Kidney (tissue), 14 donors: ENCODE results near the gene C2CD4B. TPM values are rescaled to one million over a fixed set of nuclear protein-coding genes. Genes with fewer than 3 reads are reported as not detected.

Source experiments
- DNase-seq, 5 donors: peaks; one replicate each; pipeline ENCODE4 v3.0.0-alpha.2; 2013 to 2020
- FAIRE-seq: peaks from 2 replicates; lab custom pipeline; 2012; peaks lifted over from hg19 to GRCh38; lab: Jason Lieb, UNC
- H3K27ac ChIP-seq, 2 donors: one replicate each; pipeline ENCODE4 v1.7.0; 2013; ENCODE audit warnings: low read depth in 2 of 2, low read length in 2 of 2, inconsistent platforms in 1 of 2
- H3K27me3 ChIP-seq: one replicate; pipeline ENCODE4 v1.7.1; 2013; ENCODE audit warnings: low read length, inconsistent platforms; ENCODE audit not compliant: control insufficient read depth, insufficient read depth
- H3K36me3 ChIP-seq, 3 donors: one replicate each; pipeline versions ENCODE4 v1.7.0 to v1.7.1; 2013; ENCODE audit warnings: low read length in 3 of 3, control low read depth in 1 of 3, inconsistent platforms in 1 of 3; ENCODE audit not compliant: insufficient read depth in 3 of 3, control insufficient read depth in 2 of 3
- H3K4me1 ChIP-seq, 3 donors: one replicate each; pipeline versions ENCODE4 v1.7.0 to v1.7.1; 2013; ENCODE audit warnings: low read length in 3 of 3, inconsistent platforms in 1 of 3, low read depth in 1 of 3; ENCODE audit not compliant: control insufficient read depth in 2 of 3, insufficient read depth in 2 of 3
- H3K4me3 ChIP-seq, 3 donors: one replicate each; pipeline versions ENCODE4 v1.7.0 to v1.8.1; 2013; ENCODE audit warnings: low read length in 3 of 3, control low read depth in 1 of 3, inconsistent platforms in 1 of 3
- H3K9ac ChIP-seq, 3 donors: one replicate each; pipeline versions ENCODE4 v1.7.0 to v1.7.1; 2013; ENCODE audit warnings: low read length in 3 of 3, control low read depth in 1 of 3, inconsistent platforms in 1 of 3
- H3K9me3 ChIP-seq, 3 donors: one replicate each; pipeline versions ENCODE4 v1.7.0 to v1.7.1; 2013; ENCODE audit warnings: low read length in 3 of 3, control low read depth in 1 of 3, inconsistent platforms in 1 of 3; ENCODE audit not compliant: control insufficient read depth in 2 of 3, insufficient read depth in 1 of 3
- intact Hi-C: fragments of 100-400 bp; cut with DNase I; formaldehyde crosslinking; loops from one replicate; pipeline ENCODE4 v1.11.1; 2022
- polyA plus RNA-seq: library from polyadenylated mRNA; stranded (reverse); fragments of 350-450 nt; fragmentation: Illumina TruSeq; extraction: RNeasy Lipid Tissue Mini Kit (QIAGEN cat#74804); gene quantifications from one replicate; pipeline ENCODE4 v1.2.3, GENCODE V29; 2014; ENCODE audit warnings: low read depth, low replicate concordance; ENCODE audit not compliant: insufficient read depth
- total RNA-seq: library from RNA; stranded (reverse); fragmentation: NEBNext Ultra II Directional; extraction: Animal tissue kit (Norgen Biotek cat#: 25700); gene quantifications from one replicate; pipeline ENCODE4 v1.2.1, GENCODE V29; 2021
- TF ChIP-seq, protein P1 (sequence below): IDR thresholded peaks from 3 replicates; pipeline ENCODE4 v1.5.1; 2012; ENCODE audit warnings: mild to moderate bottlenecking, moderate library complexity, borderline replicate concordance; ENCODE audit not compliant: insufficient read depth; ENCODE audit errors: extremely low read depth
- donor health status: control.
- donor health status: control.
- donor health status: control.
- donor health status: control.
- donor health status: control.
- donor health status: DM: yes; HTN: yes; CAD: no.
- donor health status: Normal renal cell carcinoma (clear cell type).

C2CD4B gene
- total and polyA plus RNA-seq, 2 donors from 2014 or later, result 0.26 to 4.2 TPM

DNA sequence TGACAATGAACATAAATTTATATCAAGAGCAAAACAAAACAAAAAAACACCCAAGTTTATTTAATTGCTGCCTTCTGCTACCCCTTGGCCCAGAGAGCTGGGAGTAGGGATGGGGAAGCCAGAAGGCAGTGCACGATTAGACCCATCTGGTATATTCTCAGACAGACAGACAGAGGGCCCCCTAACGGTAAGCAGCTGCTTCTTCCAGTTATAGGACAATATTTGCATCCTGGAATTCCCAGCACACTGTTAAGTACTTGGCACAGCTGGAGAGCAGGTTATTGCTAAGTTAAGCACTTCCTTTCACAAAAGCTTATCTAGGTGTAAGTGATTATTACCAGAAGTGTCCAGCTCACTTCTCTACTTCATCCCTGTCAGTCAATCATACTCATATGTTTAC is 39.3 kb downstream of the C2CD4B start:
- no peak overlapping the region for H3K9ac ChIP-seq
- FAIRE-seq (no peak), DNase-seq (peak in 2 of 5 donors; percentile 52 to 75)
- no peaks in the 10 kb centered on the region for H3K36me3 ChIP-seq
- TF ChIP-seq, protein P1, sequence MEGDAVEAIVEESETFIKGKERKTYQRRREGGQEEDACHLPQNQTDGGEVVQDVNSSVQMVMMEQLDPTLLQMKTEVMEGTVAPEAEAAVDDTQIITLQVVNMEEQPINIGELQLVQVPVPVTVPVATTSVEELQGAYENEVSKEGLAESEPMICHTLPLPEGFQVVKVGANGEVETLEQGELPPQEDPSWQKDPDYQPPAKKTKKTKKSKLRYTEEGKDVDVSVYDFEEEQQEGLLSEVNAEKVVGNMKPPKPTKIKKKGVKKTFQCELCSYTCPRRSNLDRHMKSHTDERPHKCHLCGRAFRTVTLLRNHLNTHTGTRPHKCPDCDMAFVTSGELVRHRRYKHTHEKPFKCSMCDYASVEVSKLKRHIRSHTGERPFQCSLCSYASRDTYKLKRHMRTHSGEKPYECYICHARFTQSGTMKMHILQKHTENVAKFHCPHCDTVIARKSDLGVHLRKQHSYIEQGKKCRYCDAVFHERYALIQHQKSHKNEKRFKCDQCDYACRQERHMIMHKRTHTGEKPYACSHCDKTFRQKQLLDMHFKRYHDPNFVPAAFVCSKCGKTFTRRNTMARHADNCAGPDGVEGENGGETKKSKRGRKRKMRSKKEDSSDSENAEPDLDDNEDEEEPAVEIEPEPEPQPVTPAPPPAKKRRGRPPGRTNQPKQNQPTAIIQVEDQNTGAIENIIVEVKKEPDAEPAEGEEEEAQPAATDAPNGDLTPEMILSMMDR, result peak; percentile 55
- peaks cover 0 to 4% (median 0%) of the 10 kb centered on the region in 3 donors for H3K4me1 ChIP-seq
- no peaks in the 10 kb centered on the region for H3K27me3 ChIP-seq
- no peak overlapping the region for H3K4me3 ChIP-seq
- H3K27ac ChIP-seq, result no peak overlapping the region
- intact Hi-C loops, result no loop called here
- no peaks in the 10 kb centered on the region for H3K9me3 ChIP-seq

DNA sequence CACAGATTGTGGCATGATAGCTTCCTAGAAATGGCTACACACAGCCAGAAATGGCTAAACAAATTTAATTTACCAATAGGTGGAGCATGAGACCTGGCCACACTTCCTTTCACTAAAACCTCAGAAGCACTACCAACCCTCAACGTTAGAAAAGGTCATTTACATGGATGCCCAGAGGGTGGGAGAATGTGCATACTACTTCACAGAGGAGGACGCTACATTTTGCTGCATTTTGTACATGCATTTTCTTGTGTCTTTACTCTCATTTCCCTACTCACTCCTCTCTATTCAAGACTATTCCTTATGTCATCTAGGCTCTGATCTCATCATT is 40.1 kb downstream of the C2CD4B start:
- DNase-seq, result no peak

DNA sequence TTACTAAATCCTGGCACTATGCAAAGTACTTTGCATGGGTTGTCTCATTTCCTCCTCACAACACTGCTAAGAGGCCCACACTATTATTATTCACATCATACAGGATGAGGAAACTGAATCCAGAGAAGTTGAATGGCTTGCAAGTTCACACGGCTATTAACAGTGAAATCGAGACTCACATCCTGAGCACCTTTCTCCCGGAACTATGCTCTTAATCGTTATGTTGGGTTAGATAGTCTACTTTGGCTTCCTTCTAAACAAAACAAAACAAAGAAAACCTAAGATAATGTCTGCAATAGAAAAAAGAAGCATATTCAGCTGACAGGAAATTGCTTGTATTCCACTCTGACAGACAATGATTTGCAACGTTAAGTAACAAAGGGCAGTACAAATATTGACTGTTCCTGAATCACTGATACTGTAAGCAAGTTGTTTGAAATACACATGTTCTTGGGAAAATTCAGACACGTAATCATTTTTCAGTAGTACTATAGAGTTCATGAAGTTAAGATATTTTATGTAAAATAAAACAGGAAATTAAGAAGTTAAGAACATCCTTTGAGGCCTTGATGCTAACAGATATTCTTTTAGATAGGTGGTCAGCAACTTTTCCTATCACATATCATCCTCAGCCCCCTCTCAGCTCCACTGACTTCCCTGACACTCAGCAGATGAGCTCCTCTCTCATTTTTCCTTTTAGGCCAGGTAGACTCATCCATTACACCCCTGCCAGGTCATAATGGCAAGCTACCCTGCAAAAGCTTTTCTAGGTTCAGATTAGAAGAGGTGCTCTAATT is 40.7 kb downstream of the C2CD4B start:
- TF ChIP-seq, protein P1, result no peak
- H3K36me3 ChIP-seq, result no peaks in the 10 kb centered on the region
- H3K4me3 ChIP-seq, result no peak overlapping the region
- no peaks in the 10 kb centered on the region for H3K9me3 ChIP-seq
- H3K27ac ChIP-seq, result no peak overlapping the region
- no peaks in the 10 kb centered on the region for H3K27me3 ChIP-seq
- FAIRE-seq (no peak), DNase-seq (peak in 2 of 5 donors; percentile 46 to 54)
- intact Hi-C loops, result no loop called here
- H3K4me1 ChIP-seq, result peaks cover 0 to 4% (median 3%) of the 10 kb centered on the region in 3 donors
- no peak overlapping the region for H3K9ac ChIP-seq

More for the DNA sequence above, 40.1 kb downstream of the C2CD4B start:
- TF ChIP-seq, protein P1, result no peak
- intact Hi-C loops, result no loop called here
- Histone ChIP-seq H3K9me3 (no peaks in the 10 kb centered on the region), H3K9ac (no peak overlapping the region), H3K27me3 (no peaks in the 10 kb centered on the region), H3K36me3 (no peaks in the 10 kb centered on the region), H3K4me3 (no peak overlapping the region), H3K27ac (no peak overlapping the region), H3K4me1 (peaks cover 0 to 4% (median 1%) of the 10 kb centered on the region in 3 donors)
- no peak for FAIRE-seq
